ENCODE data around the gene ASPHD2.

Gene ASPHD2

GRCh38 chr22:26428515-26429457 is at the start of gene ASPHD2:
Gene ASPHD2 (plus strand): TSS chr22:26429260. CDS start chr22:26433616, 4,356 bp downstream.
- peak within 1 kb of the TSS; percentile 65 for H3K27ac ChIP-seq (ENCODE audit: poor library complexity, severe bottlenecking)
- H3K9me3 ChIP-seq (ENCODE audit: severe bottlenecking), result no peaks in the 10 kb centered on the region
- ATAC-seq (ENCODE audit: low read depth) (peak; percentile 72), DNase-seq (ENCODE audit: low spot score) (no peak)
- TF ChIP-seq CTCF (IDR thresholded peaks at IDR 0.05; ENCODE audit: poor library complexity, severe bottlenecking), result no peak
- H3K36me3 ChIP-seq (ENCODE audit: low read depth), result 0 out of 2 replicates have a peak, but pooled peaks cover 2% of the 10 kb centered on the region
- no peaks in the 10 kb centered on the region for H3K27me3 ChIP-seq (ENCODE audit: insufficient read depth, poor library complexity, severe bottlenecking)
- peak within 1 kb of the TSS; percentile 98 for H3K4me3 ChIP-seq (ENCODE audit: severe bottlenecking)
- H3K4me1 ChIP-seq (ENCODE audit: insufficient read depth, poor library complexity, severe bottlenecking), result peaks cover 15% of the 10 kb centered on the region

DNA sequence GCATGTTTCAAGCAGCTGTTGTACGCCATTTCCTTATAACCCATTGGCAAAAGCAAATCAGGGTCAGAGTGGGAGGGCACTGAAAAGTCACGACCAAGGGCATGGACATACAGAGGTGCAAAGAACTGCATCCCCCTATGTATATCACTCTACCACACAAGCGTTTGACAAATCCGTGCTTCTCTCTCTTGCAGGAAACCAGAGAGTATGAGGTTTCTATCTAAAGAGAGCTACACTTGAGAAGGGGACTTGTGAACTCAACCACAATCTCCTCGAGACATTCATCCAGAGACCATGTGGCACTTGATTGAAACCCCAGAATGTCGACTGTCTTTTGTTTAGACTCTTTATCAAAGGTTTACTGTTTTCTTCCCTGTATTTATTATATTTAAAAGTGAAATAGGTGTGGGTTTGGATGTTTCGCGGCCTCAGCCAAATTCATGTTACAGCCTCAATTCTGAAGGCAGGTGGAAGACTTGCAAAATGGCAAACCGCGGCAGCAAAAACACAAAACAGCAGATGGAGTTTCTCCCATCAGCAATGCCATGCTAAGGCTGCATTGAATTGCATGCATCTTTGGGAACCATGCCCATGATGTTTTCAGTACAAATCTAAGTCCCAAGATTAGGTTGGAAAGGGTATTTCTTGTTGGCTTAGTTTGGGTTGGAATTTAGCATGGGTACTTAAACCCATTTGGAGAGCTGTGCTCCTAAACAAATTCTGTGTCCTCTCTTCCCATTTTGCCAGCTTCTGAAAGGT is 48.8 kb upstream of the ASPHD2 start:
- ATAC-seq (ENCODE audit: low read depth) (no peak), DNase-seq (ENCODE audit: low spot score) (no peak)
- H3K9me3 ChIP-seq (ENCODE audit: severe bottlenecking), result no peaks in the 10 kb centered on the region
- no peak for TF ChIP-seq CTCF (IDR thresholded peaks at IDR 0.05; ENCODE audit: poor library complexity, severe bottlenecking)
- no peak overlapping the region for H3K4me3 ChIP-seq (ENCODE audit: severe bottlenecking)
- no peak overlapping the region for H3K27ac ChIP-seq (ENCODE audit: poor library complexity, severe bottlenecking)
- H3K4me1 ChIP-seq (ENCODE audit: insufficient read depth, poor library complexity, severe bottlenecking), result no peaks in the 10 kb centered on the region
- H3K27me3 ChIP-seq (ENCODE audit: insufficient read depth, poor library complexity, severe bottlenecking), result peaks cover 3% of the 10 kb centered on the region
- H3K36me3 ChIP-seq (ENCODE audit: low read depth), result no peaks in the 10 kb centered on the region

DNA sequence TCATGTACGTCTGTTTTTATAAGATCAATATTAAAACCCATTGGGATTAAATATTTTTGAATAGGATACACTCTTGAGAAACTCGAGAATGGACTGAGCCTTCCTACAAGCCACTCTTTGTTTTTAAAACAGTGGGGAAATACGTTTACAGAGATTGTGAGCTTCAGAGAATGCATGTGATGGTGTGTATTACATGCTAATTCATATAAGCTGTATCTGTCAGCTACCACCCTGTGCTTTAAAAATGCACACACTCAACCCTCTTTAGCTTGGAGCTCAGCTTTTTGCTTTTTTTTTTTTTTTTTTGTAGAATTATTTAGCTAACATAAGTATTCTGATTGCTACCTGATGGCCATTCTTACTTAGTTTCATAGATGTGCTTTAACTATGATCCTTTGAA is 46.3 kb upstream of the ASPHD2 start:
- no peak overlapping the region for H3K4me3 ChIP-seq (ENCODE audit: severe bottlenecking)
- no peaks in the 10 kb centered on the region for H3K9me3 ChIP-seq (ENCODE audit: severe bottlenecking)
- TF ChIP-seq CTCF (IDR thresholded peaks at IDR 0.05; ENCODE audit: poor library complexity, severe bottlenecking), result no peak
- peaks cover 3% of the 10 kb centered on the region for H3K27me3 ChIP-seq (ENCODE audit: insufficient read depth, poor library complexity, severe bottlenecking)
- ATAC-seq (ENCODE audit: low read depth) (no peak), DNase-seq (ENCODE audit: low spot score) (no peak)
- no peaks in the 10 kb centered on the region for H3K36me3 ChIP-seq (ENCODE audit: low read depth)
- no peaks in the 10 kb centered on the region for H3K4me1 ChIP-seq (ENCODE audit: insufficient read depth, poor library complexity, severe bottlenecking)
- H3K27ac ChIP-seq (ENCODE audit: poor library complexity, severe bottlenecking), result no peak overlapping the region

DNA sequence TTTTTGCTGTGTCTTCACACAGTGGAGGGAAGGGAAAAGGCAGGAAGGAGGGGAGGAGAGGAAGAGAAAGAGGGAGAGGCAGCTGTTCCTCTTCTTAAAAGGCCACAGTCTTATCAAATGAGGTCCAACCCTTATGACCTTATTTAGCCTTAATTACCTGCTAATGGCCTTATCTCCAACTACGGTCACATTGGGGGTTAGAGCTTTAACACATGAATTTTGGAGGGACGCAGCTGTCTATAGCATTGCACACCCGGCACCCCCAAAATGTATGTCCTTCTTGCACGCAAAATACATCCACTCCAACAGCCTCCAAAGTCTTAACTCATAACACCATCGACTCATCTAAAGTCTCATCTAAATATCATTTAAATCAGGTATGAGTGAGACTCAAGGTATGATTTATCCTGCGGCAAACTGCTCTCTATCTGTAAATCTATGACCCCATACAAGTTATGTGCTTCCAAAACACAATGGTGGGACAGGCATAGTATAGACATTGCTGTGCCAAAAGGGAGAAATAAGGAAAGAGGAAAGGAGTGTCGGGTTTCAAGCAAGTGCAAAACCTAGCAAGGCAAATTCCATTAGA is 45.0 kb upstream of the ASPHD2 start:
- Histone ChIP-seq H3K36me3 (ENCODE audit: low read depth) (no peaks in the 10 kb centered on the region), H3K4me3 (ENCODE audit: severe bottlenecking) (no peak overlapping the region), H3K27me3 (ENCODE audit: insufficient read depth, poor library complexity, severe bottlenecking) (peaks cover 3% of the 10 kb centered on the region), H3K9me3 (ENCODE audit: severe bottlenecking) (no peaks in the 10 kb centered on the region), H3K4me1 (ENCODE audit: insufficient read depth, poor library complexity, severe bottlenecking) (no peaks in the 10 kb centered on the region), H3K27ac (ENCODE audit: poor library complexity, severe bottlenecking) (no peak overlapping the region)
- ATAC-seq (ENCODE audit: low read depth), result no peak
- no peak for TF ChIP-seq CTCF (IDR thresholded peaks at IDR 0.05; ENCODE audit: poor library complexity, severe bottlenecking)
- DNase-seq (ENCODE audit: low spot score), result no peak

Measured in RWPE2 (cell line).